GM12878 (cell line): Measurements from ENCODE around the gene BRINP3. TPM values are rescaled to one million over a fixed set of nuclear protein-coding genes. Genes with fewer than 3 reads are reported as not detected.
A peak's percentile ranks its signal among the peaks of the same experiment; 100 is the strongest.

Experiments used
- ATAC-seq: fragments of 200-7000 bp; cut with Tn5 transposase; 3 replicates; pipeline ENCODE4 v1.9.1; 2020; ENCODE audit warnings: mild to moderate bottlenecking, moderate library complexity
- BruUV-seq: library from RNA; stranded (reverse); fragments of 400-500 nt; replicated peaks from 2 replicates; lab custom pipeline; 2021; lab: Mats Ljungman, UMichigan
- CTCF ChIA-PET: fragments of 300-600 bp; sonication (Branson Sonifier 250); formaldehyde crosslinking; extraction: SDS; loops from one replicate; lab custom pipeline; 2021; ENCODE audit warnings: inconsistent platforms; lab: Yijun Ruan, JAX
- POLR2A ChIA-PET: fragments of 350-600 bp; formaldehyde crosslinking; extraction: SDS; loops from one replicate; lab custom pipeline; 2021; ENCODE audit warnings: inconsistent platforms; lab: Charles Lee
- RAD21 ChIA-PET: fragments of 300-600 bp; sonication (Branson Sonifier 250); formaldehyde crosslinking; loops from one replicate; lab custom pipeline; 2023; ENCODE audit warnings: antibody characterized with exemption; ENCODE audit not compliant: unreplicated experiment; lab: Charles Lee
- SMC1A ChIA-PET: fragments of 300-600 bp; sonication (Branson Sonifier 250); formaldehyde crosslinking; loops from one replicate; lab custom pipeline; 2023; ENCODE audit not compliant: unreplicated experiment, uncharacterized antibody; lab: Charles Lee
- DNase-seq: peaks from one replicate; pipeline ENCODE4 v3.0.0-alpha.2; 2011; ENCODE audit warnings: low read depth, low spot score
- FAIRE-seq: peaks from 3 replicates; lab custom pipeline; 2011; peaks lifted over from hg19 to GRCh38; lab: Jason Lieb, UNC
- H2AFZ ChIP-seq: 2 replicates; pipeline ENCODE4 v1.6.0; 2011; ENCODE audit warnings: low read depth, low read length, control low read depth; ENCODE audit not compliant: control insufficient read depth
- H3K27ac ChIP-seq: 2 replicates; pipeline ENCODE4 v1.5.1; 2011; ENCODE audit warnings: control low read depth; ENCODE audit not compliant: control insufficient read depth, insufficient read depth
- H3K27me3 ChIP-seq, 2 experiments: replicated peaks in 1 of 2; 2 replicates each; pipeline versions ENCODE4 v1.6.0 to v1.6.1; 2011; ENCODE audit warnings: low read length in 1 of 2; ENCODE audit not compliant: control insufficient read depth in 2 of 2, insufficient read depth in 2 of 2
- H3K36me3 ChIP-seq, 2 experiments: 2 replicates each; pipeline ENCODE4 v1.5.1; 2011; ENCODE audit warnings: low read length in 1 of 2; ENCODE audit not compliant: control insufficient read depth in 2 of 2, insufficient read depth in 2 of 2
- H3K4me1 ChIP-seq: 2 replicates; pipeline ENCODE4 v1.6.1; 2011; ENCODE audit warnings: mild to moderate bottlenecking, low read length, moderate library complexity, mixed read lengths; ENCODE audit not compliant: control insufficient read depth, insufficient read depth
- H3K4me2 ChIP-seq: 2 replicates; pipeline ENCODE4 v1.6.0; 2011; ENCODE audit warnings: control low read depth; ENCODE audit not compliant: control insufficient read depth, insufficient read depth
- H3K4me3 ChIP-seq: fragments of 200-600 bp; sonication (generic); 2 replicates; pipeline ENCODE4 v1.5.1; 2016
- H3K79me2 ChIP-seq: 2 replicates; pipeline ENCODE4 v1.6.0; 2011; ENCODE audit warnings: low read length; ENCODE audit not compliant: control insufficient read depth, insufficient read depth
- H3K9ac ChIP-seq: 2 replicates; pipeline ENCODE4 v1.8.0; 2011; ENCODE audit warnings: low read length, control low read depth, mixed read lengths; ENCODE audit not compliant: control insufficient read depth, insufficient read depth
- H3K9me3 ChIP-seq: replicated peaks from 3 replicates; pipeline ENCODE4 v1.5.1; 2011; ENCODE audit warnings: mild to moderate bottlenecking, low read length; ENCODE audit not compliant: control insufficient read depth, insufficient read depth
- H4K20me1 ChIP-seq: 2 replicates; pipeline ENCODE4 v1.6.0; 2011; ENCODE audit not compliant: control insufficient read depth, insufficient read depth
- EP300 ChIP-seq, 2 experiments: fragments of 150-350 bp in 1 of 2; IDR thresholded peaks; 2 replicates each; pipeline ENCODE4 v1.6.1; 2011 to 2012; ENCODE audit warnings: low read depth in 2 of 2, low read length in 2 of 2, borderline replicate concordance in 1 of 2, improper control_type of control experiment in 1 of 2, inconsistent platforms in 1 of 2; ENCODE audit not compliant: control insufficient read depth in 1 of 2
- MEF2A ChIP-seq: IDR thresholded peaks from 2 replicates; pipeline ENCODE4 v1.6.1; 2011; ENCODE audit warnings: low read depth, mild to moderate bottlenecking, low read length, moderate library complexity; ENCODE audit not compliant: insufficient read depth
- MEF2B ChIP-seq: fragments of 450-650 bp; IDR thresholded peaks from 2 replicates; pipeline ENCODE4 v1.6.1; 2018; ENCODE audit warnings: mild to moderate bottlenecking, moderate library complexity; ENCODE audit not compliant: partially characterized antibody, poor library complexity, severe bottlenecking
- MTA2 ChIP-seq: fragments of 450-650 bp; IDR thresholded peaks from 2 replicates; pipeline ENCODE4 v1.6.1; 2016; ENCODE audit warnings: low read depth, mild to moderate bottlenecking, moderate library complexity
- MYB ChIP-seq: fragments of 150-350 bp; IDR thresholded peaks from 2 replicates; pipeline ENCODE4 v1.6.1; 2014; ENCODE audit warnings: mild to moderate bottlenecking, low read depth, low read length, borderline replicate concordance
- NR2F1 ChIP-seq: fragments of 450-650 bp; conservative IDR thresholded peaks from 2 replicates; pipeline ENCODE4 v1.6.1; 2017; ENCODE audit warnings: mild to moderate bottlenecking
- RFX5 ChIP-seq: IDR thresholded peaks from 2 replicates; pipeline ENCODE4 v1.6.1; 2011; ENCODE audit warnings: low read depth, low read length, improper control_type of control experiment
- TAF1 ChIP-seq: IDR thresholded peaks from 2 replicates; pipeline ENCODE4 v1.6.1; 2011; ENCODE audit warnings: mild to moderate bottlenecking, low read depth, low read length, borderline replicate concordance
- WGBS: methylation state at CpG from one replicate; pipeline ENCODE4 v1.1.6; 2016; ENCODE audit warnings: low lambda C conversion rate; ENCODE audit not compliant: insufficient replicate concordance, insufficient coverage; ENCODE audit errors: missing lambda C conversion rate; 5-methylcytosine and 5-hydroxymethylcytosine counted together
- in situ Hi-C: fragments of 300-500 bp; cut with MboI; formaldehyde crosslinking; loops from 9 replicates; pipeline ENCODE4 v1.14.3; 2018; ENCODE audit warnings: mixed read lengths
- intact Hi-C: fragments of 100-400 bp; cut with micrococcal nuclease; formaldehyde crosslinking; loops from one replicate; pipeline ENCODE4 v1.14.2; 2022; ENCODE audit not compliant: unreplicated experiment
- polyA plus RNA-seq, 11 experiments: library from polyadenylated mRNA; depleted of rRNA in 4 of 11; unstranded in 6 of 11; stranded (reverse) in 5 of 11; fragments of >200 nt; fragmentation: Nextera tagmentation in 4 of 11; fragmentation: Illumina TruSeq in 1 of 11; extraction: Ambion mirVana in 4 of 11; extraction: Trizol in 1 of 11; gene quantifications; 1 replicate in 1 of 11; 2 replicates in 10 of 11; pipeline versions ENCODE4 v1.2.1 to v1.2.3, GENCODE V29; 2011 to 2016; ENCODE audit warnings: inconsistent platforms in 2 of 11, missing spikeins in 2 of 11, low read depth in 1 of 11
- total RNA-seq, 4 experiments: library from RNA; depleted of rRNA in 3 of 4; stranded (reverse); fragments of >200 nt in 3 of 4; fragmentation: Illumina TruSeq in 1 of 4; extraction: Trizol in 1 of 4; gene quantifications; 2 replicates each; pipeline versions ENCODE4 v1.2.1 to v1.2.3, GENCODE V29; 2013 to 2021
- TF ChIP-seq, protein P1 (sequence below): fragments of 450-650 bp; formaldehyde crosslinking; IDR thresholded peaks from 2 replicates; pipeline ENCODE4 v1.4.0; 2020; ENCODE audit warnings: mild to moderate bottlenecking, moderate library complexity

BRINP3 gene
- total and polyA plus RNA-seq, 10 of the 15 experiments (the other 5 are each of a cell fraction or from before 2014, with no cell fraction given) = under 0.01 TPM; not detected in 9

GRCh38 chr1:190403402-190403801, 74.3 kb downstream of the BRINP3 start (continued):
- TF ChIP-seq, protein P1, sequence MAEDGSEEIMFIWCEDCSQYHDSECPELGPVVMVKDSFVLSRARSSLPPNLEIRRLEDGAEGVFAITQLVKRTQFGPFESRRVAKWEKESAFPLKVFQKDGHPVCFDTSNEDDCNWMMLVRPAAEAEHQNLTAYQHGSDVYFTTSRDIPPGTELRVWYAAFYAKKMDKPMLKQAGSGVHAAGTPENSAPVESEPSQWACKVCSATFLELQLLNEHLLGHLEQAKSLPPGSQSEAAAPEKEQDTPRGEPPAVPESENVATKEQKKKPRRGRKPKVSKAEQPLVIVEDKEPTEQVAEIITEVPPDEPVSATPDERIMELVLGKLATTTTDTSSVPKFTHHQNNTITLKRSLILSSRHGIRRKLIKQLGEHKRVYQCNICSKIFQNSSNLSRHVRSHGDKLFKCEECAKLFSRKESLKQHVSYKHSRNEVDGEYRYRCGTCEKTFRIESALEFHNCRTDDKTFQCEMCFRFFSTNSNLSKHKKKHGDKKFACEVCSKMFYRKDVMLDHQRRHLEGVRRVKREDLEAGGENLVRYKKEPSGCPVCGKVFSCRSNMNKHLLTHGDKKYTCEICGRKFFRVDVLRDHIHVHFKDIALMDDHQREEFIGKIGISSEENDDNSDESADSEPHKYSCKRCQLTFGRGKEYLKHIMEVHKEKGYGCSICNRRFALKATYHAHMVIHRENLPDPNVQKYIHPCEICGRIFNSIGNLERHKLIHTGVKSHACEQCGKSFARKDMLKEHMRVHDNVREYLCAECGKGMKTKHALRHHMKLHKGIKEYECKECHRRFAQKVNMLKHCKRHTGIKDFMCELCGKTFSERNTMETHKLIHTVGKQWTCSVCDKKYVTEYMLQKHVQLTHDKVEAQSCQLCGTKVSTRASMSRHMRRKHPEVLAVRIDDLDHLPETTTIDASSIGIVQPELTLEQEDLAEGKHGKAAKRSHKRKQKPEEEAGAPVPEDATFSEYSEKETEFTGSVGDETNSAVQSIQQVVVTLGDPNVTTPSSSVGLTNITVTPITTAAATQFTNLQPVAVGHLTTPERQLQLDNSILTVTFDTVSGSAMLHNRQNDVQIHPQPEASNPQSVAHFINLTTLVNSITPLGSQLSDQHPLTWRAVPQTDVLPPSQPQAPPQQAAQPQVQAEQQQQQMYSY (CRISPR knock-in tag) = no peak
- TF ChIP-seq MYB = no peak
- TF ChIP-seq, all 136 proteins: peak for 0

- Histone ChIP-seq H3K27ac (no peak overlapping the region), H3K4me2 (peak overlapping the region; percentile 41; the same call in 1 of the 2 replicates), H3K4me3 (no peak overlapping the region), H3K4me1 (no peaks in the 10 kb centered on the region), H3K79me2 (no peaks in the 10 kb centered on the region), H3K36me3 (no peaks in the 10 kb centered on the region), H3K9me3 (no peaks in the 10 kb centered on the region), H3K27me3 (no peaks in the 10 kb centered on the region), H4K20me1 (no peaks in the 10 kb centered on the region), H3K9ac (no peak overlapping the region), H2AFZ (no peak overlapping the region; the same call in 1 of the 2 replicates)
- in situ Hi-C loops (no loop called here), intact Hi-C loops (no loop called here)
- ATAC-seq (peak; percentile 48), FAIRE-seq (no peak), DNase-seq (no peak)
- ChIA-PET SMC1A (no interaction called here), CTCF (interaction anchor here (0.9 kb wide), 1 partner anchor 1227 kb away, joined by 3 read pairs; no protein-coding TSS in a partner anchor), RAD21 (no interaction called here), POLR2A (no interaction called here)
- WGBS = 0% methylated on average over 3 of the region's 3 CpGs
- no TSS peak for BruUV-seq
- TF ChIP-seq RFX5 = no peak
- no peak for TF ChIP-seq TAF1
- peak; percentile 56; the same call in 1 of the 2 replicates for TF ChIP-seq NR2F1
- TF ChIP-seq EP300 (IDR thresholded peaks at IDR 0.05; ENCODE audit: borderline replicate concordance in 1 of 2, control insufficient read depth in 1 of 2, low read depth in 2 of 2, low read length in 2 of 2) = peak in 1 of 2 experiments; percentile 9; a peak in 1 of 4 replicates
- TF ChIP-seq MEF2B = peak; percentile 79
- TF ChIP-seq MEF2A = 0 out of 2 replicates have a peak, but pooled peaks have one; percentile 37
- TF ChIP-seq MTA2 = peak; percentile 54; the same call in 1 of the 2 replicates
These were observed 78.4 kb downstream of the BRINP3 start for GRCh38 chr1:190399233-190399632.
